Upper lobe of left lung (tissue), 4 donors: ENCODE results near the gene PPP6R1.

Source experiments
- EP300 ChIP-seq, 4 donors: sonication (generic); formaldehyde crosslinking; IDR thresholded peaks; one replicate each; pipeline ENCODE4 v1.5.1; 2017; ENCODE audit warnings: antibody characterized with exemption in 4 of 4, control low read depth in 2 of 4
- POLR2A ChIP-seq, 4 donors: fragments of 450-650 bp; IDR thresholded peaks; one replicate each; pipeline ENCODE4 v1.5.1; 2016 to 2017; ENCODE audit warnings: antibody characterized with exemption in 4 of 4, mild to moderate bottlenecking in 2 of 4
- POLR2AphosphoS5 ChIP-seq, 2 donors: sonication (generic); formaldehyde crosslinking; IDR thresholded peaks; one replicate each; pipeline ENCODE4 v1.5.1; 2017; ENCODE audit warnings: antibody characterized with exemption in 2 of 2
- TF ChIP-seq, protein P1 (sequence below), 6 experiments: fragments of 450-650 bp in 4 of 6; fragments of 200-600 bp in 2 of 6; sonication (generic) in 2 of 6; IDR thresholded peaks; one replicate each; pipeline ENCODE4 v1.5.1; 2016 to 2019; ENCODE audit warnings: antibody characterized with exemption in 6 of 6

- TF ChIP-seq, protein P1, sequence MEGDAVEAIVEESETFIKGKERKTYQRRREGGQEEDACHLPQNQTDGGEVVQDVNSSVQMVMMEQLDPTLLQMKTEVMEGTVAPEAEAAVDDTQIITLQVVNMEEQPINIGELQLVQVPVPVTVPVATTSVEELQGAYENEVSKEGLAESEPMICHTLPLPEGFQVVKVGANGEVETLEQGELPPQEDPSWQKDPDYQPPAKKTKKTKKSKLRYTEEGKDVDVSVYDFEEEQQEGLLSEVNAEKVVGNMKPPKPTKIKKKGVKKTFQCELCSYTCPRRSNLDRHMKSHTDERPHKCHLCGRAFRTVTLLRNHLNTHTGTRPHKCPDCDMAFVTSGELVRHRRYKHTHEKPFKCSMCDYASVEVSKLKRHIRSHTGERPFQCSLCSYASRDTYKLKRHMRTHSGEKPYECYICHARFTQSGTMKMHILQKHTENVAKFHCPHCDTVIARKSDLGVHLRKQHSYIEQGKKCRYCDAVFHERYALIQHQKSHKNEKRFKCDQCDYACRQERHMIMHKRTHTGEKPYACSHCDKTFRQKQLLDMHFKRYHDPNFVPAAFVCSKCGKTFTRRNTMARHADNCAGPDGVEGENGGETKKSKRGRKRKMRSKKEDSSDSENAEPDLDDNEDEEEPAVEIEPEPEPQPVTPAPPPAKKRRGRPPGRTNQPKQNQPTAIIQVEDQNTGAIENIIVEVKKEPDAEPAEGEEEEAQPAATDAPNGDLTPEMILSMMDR (IDR thresholded peaks at IDR 0.05): no peak
- TF ChIP-seq POLR2A (IDR thresholded peaks at IDR 0.05) (no peak), POLR2AphosphoS5 (IDR thresholded peaks at IDR 0.05) (no peak), EP300 (IDR thresholded peaks at IDR 0.05) (no peak)
Observed at GRCh38 chr19:55251341-55252081, 7.3 kb downstream of the PPP6R1 start.
